Fibroblast of lung (primary cell): ENCODE data around the gene ZNF423. TPM values are rescaled to one million over a fixed set of nuclear protein-coding genes. Genes with fewer than 3 reads are reported as not detected.

Experiments
- DNase-seq, 2 donors: peaks; one replicate each; pipeline versions ENCODE4 v3.0.0 to v3.0.0-alpha.2; 2010; ENCODE audit warnings: low read depth in 2 of 2
- H2AFZ ChIP-seq: 2 replicates; pipeline ENCODE4 v1.5.1; 2012; ENCODE audit warnings: low read length, control low read depth, inconsistent platforms
- H3K27ac ChIP-seq: 2 replicates; pipeline ENCODE4 v1.5.1; 2011; ENCODE audit warnings: low read length, control low read depth; ENCODE audit not compliant: insufficient read depth
- H3K27me3 ChIP-seq: 2 replicates; pipeline ENCODE4 v1.5.1; 2011; ENCODE audit warnings: mild to moderate bottlenecking, low read length; ENCODE audit not compliant: control insufficient read depth, insufficient read depth
- H3K36me3 ChIP-seq: 2 replicates; pipeline ENCODE4 v1.5.1; 2011; ENCODE audit warnings: low read length; ENCODE audit not compliant: control insufficient read depth, insufficient read depth
- H3K4me1 ChIP-seq: 2 replicates; pipeline ENCODE4 v1.5.1; 2011; ENCODE audit warnings: low read length; ENCODE audit not compliant: control insufficient read depth, insufficient read depth; ENCODE audit errors: extremely low read depth
- H3K4me2 ChIP-seq: 2 replicates; pipeline ENCODE4 v1.5.1; 2011; ENCODE audit warnings: low read length, control low read depth; ENCODE audit not compliant: insufficient read depth; ENCODE audit errors: extremely low read depth
- H3K4me3 ChIP-seq, 4 experiments: fragments of 200-600 bp in 1 of 4; sonication (generic) in 1 of 4; replicated peaks in 1 of 4; 2 replicates each; pipeline ENCODE4 v1.5.1; 2011 to 2016; ENCODE audit warnings: low read length in 4 of 4, low read depth in 3 of 4, mild to moderate bottlenecking in 3 of 4, control low read depth in 2 of 4, inconsistent platforms in 1 of 4, mixed read lengths in 1 of 4; ENCODE audit not compliant: insufficient read depth in 1 of 4; ENCODE audit errors: control extremely low read depth in 1 of 4
- H3K79me2 ChIP-seq: 2 replicates; pipeline ENCODE4 v1.5.1; 2012; ENCODE audit warnings: mild to moderate bottlenecking, low read length, inconsistent platforms; ENCODE audit not compliant: control insufficient read depth, insufficient read depth
- H3K9ac ChIP-seq: 2 replicates; pipeline ENCODE4 v1.5.1; 2011; ENCODE audit warnings: mild to moderate bottlenecking, low read length, control low read depth; ENCODE audit not compliant: insufficient read depth
- H3K9me3 ChIP-seq: 2 replicates; pipeline ENCODE4 v1.5.1; 2012; ENCODE audit warnings: low read depth, low read length; ENCODE audit not compliant: control insufficient read depth, insufficient read depth
- H4K20me1 ChIP-seq: 2 replicates; pipeline ENCODE4 v1.5.1; 2011; ENCODE audit warnings: low read length; ENCODE audit not compliant: control insufficient read depth, insufficient read depth; ENCODE audit errors: extremely low read depth
- EZH2 ChIP-seq: IDR thresholded peaks from 2 replicates; pipeline ENCODE4 v1.5.1; 2012; ENCODE audit warnings: low read length, control low read depth, mild to moderate bottlenecking; ENCODE audit errors: missing control alignments
- polyA plus RNA-seq, 2 donors: library from polyadenylated mRNA; depleted of rRNA in 1 of 2; stranded (reverse) in 1 of 2; unstranded in 1 of 2; fragments of >200 nt; gene quantifications; 2 replicates each; pipeline ENCODE4 v1.2.1, GENCODE V29; 2011 to 2012; ENCODE audit warnings: missing spikeins in 1 of 2
- total RNA-seq: library from RNA; depleted of rRNA; stranded (reverse); fragments of >200 nt; gene quantifications from 2 replicates; pipeline ENCODE4 v1.2.1, GENCODE V29; 2014
- TF ChIP-seq, protein P1 (sequence below), 2 donors: IDR thresholded peaks in 1 of 2; conservative IDR thresholded peaks in 1 of 2; 1 replicate in 1 of 2; 2 replicates in 1 of 2; pipeline ENCODE4 v1.5.1; 2011 to 2012; ENCODE audit warnings: low read length in 2 of 2, control low read depth in 1 of 2, inconsistent platforms in 1 of 2, low read depth in 1 of 2, mild to moderate bottlenecking in 1 of 2

ZNF423 gene
- total and polyA plus RNA-seq, 2 donors (not counting 1 experiment from before 2014, with no cell fraction given): 0.07 to 0.17 TPM

DNA sequence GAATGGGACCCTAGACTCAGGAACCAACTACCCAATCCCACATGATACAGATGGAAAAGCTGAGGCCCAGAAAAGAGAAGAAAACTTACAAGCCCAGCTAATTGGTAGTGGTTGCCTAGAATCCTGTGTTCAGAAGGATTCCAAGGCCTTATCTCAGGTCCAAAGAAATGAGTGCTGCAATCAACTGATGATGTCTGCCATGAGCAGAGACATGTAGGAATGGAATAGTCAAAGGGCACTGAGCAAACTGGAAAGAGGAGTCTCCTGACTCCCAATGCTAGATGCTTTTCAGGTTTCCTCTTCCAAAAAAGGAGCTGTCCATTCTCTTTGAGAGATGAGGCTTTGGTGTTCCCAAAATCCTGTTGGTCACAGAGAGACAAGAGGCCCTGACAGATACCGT is 210.6 kb downstream of the ZNF423 start:
- Histone ChIP-seq H3K9me3 (no peaks in the 10 kb centered on the region), H3K4me2 (no peak overlapping the region), H3K36me3 (no peaks in the 10 kb centered on the region), H3K27me3 (no peaks in the 10 kb centered on the region), H2AFZ (no peak overlapping the region), H3K4me3 (no peak overlapping the region), H3K27ac (no peak overlapping the region), H3K9ac (no peak overlapping the region), H4K20me1 (no peaks in the 10 kb centered on the region), H3K4me1 (peaks cover 12% of the 10 kb centered on the region), H3K79me2 (no peaks in the 10 kb centered on the region)
- no peak for DNase-seq
- TF ChIP-seq, protein P1, sequence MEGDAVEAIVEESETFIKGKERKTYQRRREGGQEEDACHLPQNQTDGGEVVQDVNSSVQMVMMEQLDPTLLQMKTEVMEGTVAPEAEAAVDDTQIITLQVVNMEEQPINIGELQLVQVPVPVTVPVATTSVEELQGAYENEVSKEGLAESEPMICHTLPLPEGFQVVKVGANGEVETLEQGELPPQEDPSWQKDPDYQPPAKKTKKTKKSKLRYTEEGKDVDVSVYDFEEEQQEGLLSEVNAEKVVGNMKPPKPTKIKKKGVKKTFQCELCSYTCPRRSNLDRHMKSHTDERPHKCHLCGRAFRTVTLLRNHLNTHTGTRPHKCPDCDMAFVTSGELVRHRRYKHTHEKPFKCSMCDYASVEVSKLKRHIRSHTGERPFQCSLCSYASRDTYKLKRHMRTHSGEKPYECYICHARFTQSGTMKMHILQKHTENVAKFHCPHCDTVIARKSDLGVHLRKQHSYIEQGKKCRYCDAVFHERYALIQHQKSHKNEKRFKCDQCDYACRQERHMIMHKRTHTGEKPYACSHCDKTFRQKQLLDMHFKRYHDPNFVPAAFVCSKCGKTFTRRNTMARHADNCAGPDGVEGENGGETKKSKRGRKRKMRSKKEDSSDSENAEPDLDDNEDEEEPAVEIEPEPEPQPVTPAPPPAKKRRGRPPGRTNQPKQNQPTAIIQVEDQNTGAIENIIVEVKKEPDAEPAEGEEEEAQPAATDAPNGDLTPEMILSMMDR (conservative IDR thresholded peaks at IDR 0.05 in 1 of 2, IDR thresholded peaks at IDR 0.05 in 1 of 2; ENCODE audit: low read depth in 1 of 2, low read length in 2 of 2): no peak
- no peak for TF ChIP-seq EZH2

- no peaks in the 10 kb centered on the region for H3K9me3 ChIP-seq
- no peak for TF ChIP-seq EZH2
- TF ChIP-seq, protein P1 (conservative IDR thresholded peaks at IDR 0.05 in 1 of 2, IDR thresholded peaks at IDR 0.05 in 1 of 2; ENCODE audit: low read depth in 1 of 2, low read length in 2 of 2): peak in 1 of 2 donors; percentile 49
- no peaks in the 10 kb centered on the region for H3K27me3 ChIP-seq
- H3K9ac ChIP-seq: peak overlapping the region; percentile 39
- peak in 1 of 2 donors; percentile 37 for DNase-seq
- no peaks in the 10 kb centered on the region for H4K20me1 ChIP-seq
- H3K4me1 ChIP-seq: peaks cover 20% of the 10 kb centered on the region
- H3K36me3 ChIP-seq: no peaks in the 10 kb centered on the region
- H3K27ac ChIP-seq: peak overlapping the region; percentile 41
- H2AFZ ChIP-seq: peak overlapping the region; percentile 82
- no peak overlapping the region for H3K4me3 ChIP-seq
- H3K4me2 ChIP-seq: peak overlapping the region; percentile 21
- H3K79me2 ChIP-seq: no peaks in the 10 kb centered on the region
Measured at GRCh38 chr16:49644145-49644463, 211.8 kb downstream of the ZNF423 start.

DNA sequence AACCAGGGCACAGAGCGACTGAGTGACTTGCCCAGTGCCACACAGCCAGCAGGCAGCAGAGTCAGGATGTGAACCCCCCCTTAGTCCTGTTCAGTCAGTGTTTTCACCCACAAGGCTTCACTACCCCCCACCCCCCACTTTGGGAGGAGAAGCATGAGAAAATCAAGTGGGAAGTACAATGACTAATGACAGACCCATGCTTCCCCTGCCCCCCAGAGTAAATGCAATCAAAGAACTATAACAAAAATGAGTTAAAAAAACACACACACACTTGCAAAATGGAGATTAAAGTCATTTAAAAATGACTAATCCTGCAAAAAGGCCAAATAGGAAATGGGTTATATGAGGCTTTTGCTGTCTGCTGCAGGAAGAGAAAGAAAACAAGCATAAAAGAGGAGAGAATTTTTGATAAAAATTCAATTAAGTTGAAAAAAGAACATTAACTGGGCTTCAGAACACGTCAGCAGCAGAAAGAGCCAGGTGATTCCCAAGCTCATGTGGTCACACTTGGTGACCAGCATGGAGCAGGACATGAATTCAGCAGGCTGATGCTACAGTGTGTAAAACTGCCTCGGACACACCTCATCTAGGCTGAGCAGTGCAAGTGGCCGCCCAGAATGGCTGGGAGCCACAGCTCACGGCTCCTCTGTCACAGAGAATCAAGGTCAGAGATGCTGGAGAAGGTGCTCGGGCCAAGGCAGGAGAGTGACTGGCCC is 212.3 kb downstream of the ZNF423 start:
- Histone ChIP-seq H3K9me3 (no peaks in the 10 kb centered on the region), H3K36me3 (no peaks in the 10 kb centered on the region), H4K20me1 (no peaks in the 10 kb centered on the region), H3K4me2 (peak overlapping the region; percentile 42), H3K9ac (peak overlapping the region; percentile 39), H3K79me2 (no peaks in the 10 kb centered on the region), H3K4me1 (peaks cover 23% of the 10 kb centered on the region), H3K27ac (peak overlapping the region; percentile 41), H2AFZ (peak overlapping the region; percentile 82), H3K27me3 (no peaks in the 10 kb centered on the region), H3K4me3 (no peak overlapping the region)
- DNase-seq: peak; percentile 74 to 95
- TF ChIP-seq EZH2: no peak
- TF ChIP-seq, protein P1 (conservative IDR thresholded peaks at IDR 0.05 in 1 of 2, IDR thresholded peaks at IDR 0.05 in 1 of 2; ENCODE audit: low read depth in 1 of 2, low read length in 2 of 2): no peak
